GM12878 (cell line): ENCODE data around the gene MAFF. TPM values are rescaled to one million over a fixed set of nuclear protein-coding genes. Genes with fewer than 3 reads are reported as not detected.

Experiments used
- ATAC-seq: fragments of 200-7000 bp; cut with Tn5 transposase; 3 replicates; pipeline ENCODE4 v1.9.1; 2020; ENCODE audit warnings: mild to moderate bottlenecking, moderate library complexity
- BruUV-seq: library from RNA; stranded (reverse); fragments of 400-500 nt; replicated peaks from 2 replicates; lab custom pipeline; 2021; lab: Mats Ljungman, UMichigan
- CTCF ChIA-PET: fragments of 300-600 bp; sonication (Branson Sonifier 250); formaldehyde crosslinking; extraction: SDS; loops from one replicate; lab custom pipeline; 2021; ENCODE audit warnings: inconsistent platforms; lab: Yijun Ruan, JAX
- POLR2A ChIA-PET: fragments of 350-600 bp; formaldehyde crosslinking; extraction: SDS; loops from one replicate; lab custom pipeline; 2021; ENCODE audit warnings: inconsistent platforms; lab: Charles Lee
- RAD21 ChIA-PET: fragments of 300-600 bp; sonication (Branson Sonifier 250); formaldehyde crosslinking; loops from one replicate; lab custom pipeline; 2023; ENCODE audit warnings: antibody characterized with exemption; ENCODE audit not compliant: unreplicated experiment; lab: Charles Lee
- SMC1A ChIA-PET: fragments of 300-600 bp; sonication (Branson Sonifier 250); formaldehyde crosslinking; loops from one replicate; lab custom pipeline; 2023; ENCODE audit not compliant: unreplicated experiment, uncharacterized antibody; lab: Charles Lee
- DNase-seq: peaks from one replicate; pipeline ENCODE4 v3.0.0-alpha.2; 2011; ENCODE audit warnings: low read depth, low spot score
- FAIRE-seq: peaks from 3 replicates; lab custom pipeline; 2011; peaks lifted over from hg19 to GRCh38; lab: Jason Lieb, UNC
- H2AFZ ChIP-seq: 2 replicates; pipeline ENCODE4 v1.6.0; 2011; ENCODE audit warnings: low read depth, low read length, control low read depth; ENCODE audit not compliant: control insufficient read depth
- H3K27ac ChIP-seq: 2 replicates; pipeline ENCODE4 v1.5.1; 2011; ENCODE audit warnings: control low read depth; ENCODE audit not compliant: control insufficient read depth, insufficient read depth
- H3K27me3 ChIP-seq, 2 experiments: replicated peaks in 1 of 2; 2 replicates each; pipeline versions ENCODE4 v1.6.0 to v1.6.1; 2011; ENCODE audit warnings: low read length in 1 of 2; ENCODE audit not compliant: control insufficient read depth in 2 of 2, insufficient read depth in 2 of 2
- H3K36me3 ChIP-seq, 2 experiments: 2 replicates each; pipeline ENCODE4 v1.5.1; 2011; ENCODE audit warnings: low read length in 1 of 2; ENCODE audit not compliant: control insufficient read depth in 2 of 2, insufficient read depth in 2 of 2
- H3K4me1 ChIP-seq: 2 replicates; pipeline ENCODE4 v1.6.1; 2011; ENCODE audit warnings: mild to moderate bottlenecking, low read length, moderate library complexity, mixed read lengths; ENCODE audit not compliant: control insufficient read depth, insufficient read depth
- H3K4me2 ChIP-seq: 2 replicates; pipeline ENCODE4 v1.6.0; 2011; ENCODE audit warnings: control low read depth; ENCODE audit not compliant: control insufficient read depth, insufficient read depth
- H3K4me3 ChIP-seq: fragments of 200-600 bp; sonication (generic); 2 replicates; pipeline ENCODE4 v1.5.1; 2016
- H3K79me2 ChIP-seq: 2 replicates; pipeline ENCODE4 v1.6.0; 2011; ENCODE audit warnings: low read length; ENCODE audit not compliant: control insufficient read depth, insufficient read depth
- H3K9ac ChIP-seq: 2 replicates; pipeline ENCODE4 v1.8.0; 2011; ENCODE audit warnings: low read length, control low read depth, mixed read lengths; ENCODE audit not compliant: control insufficient read depth, insufficient read depth
- H3K9me3 ChIP-seq: replicated peaks from 3 replicates; pipeline ENCODE4 v1.5.1; 2011; ENCODE audit warnings: mild to moderate bottlenecking, low read length; ENCODE audit not compliant: control insufficient read depth, insufficient read depth
- H4K20me1 ChIP-seq: 2 replicates; pipeline ENCODE4 v1.6.0; 2011; ENCODE audit not compliant: control insufficient read depth, insufficient read depth
- FOXK2 ChIP-seq: fragments of 450-650 bp; IDR thresholded peaks from 2 replicates; pipeline ENCODE4 v1.6.1; 2017; ENCODE audit warnings: mild to moderate bottlenecking, moderate library complexity
- KAT2A ChIP-seq: conservative IDR thresholded peaks from 2 replicates; pipeline ENCODE4 v1.6.1; 2011; ENCODE audit warnings: low read depth, low read length; ENCODE audit not compliant: control insufficient read depth
- LARP7 ChIP-seq: fragments of 450-650 bp; IDR thresholded peaks from 2 replicates; pipeline ENCODE4 v1.6.1; 2017; ENCODE audit warnings: mild to moderate bottlenecking
- MAX ChIP-seq: IDR thresholded peaks from 2 replicates; pipeline ENCODE4 v1.6.1; 2012; ENCODE audit warnings: low read depth, low read length, improper control_type of control experiment
- PBX3 ChIP-seq: IDR thresholded peaks from 2 replicates; pipeline ENCODE4 v1.6.1; 2011; ENCODE audit warnings: mild to moderate bottlenecking, low read depth, low read length, moderate library complexity; ENCODE audit not compliant: insufficient replicate concordance
- RFX5 ChIP-seq: IDR thresholded peaks from 2 replicates; pipeline ENCODE4 v1.6.1; 2011; ENCODE audit warnings: low read depth, low read length, improper control_type of control experiment
- SUZ12 ChIP-seq: fragments of 200-600 bp; sonication (generic); IDR thresholded peaks from one replicate; pipeline ENCODE4 v1.6.1; 2018; ENCODE audit warnings: antibody characterized with exemption, mild to moderate bottlenecking; ENCODE audit not compliant: unreplicated experiment
- ZBTB40 ChIP-seq: fragments of 450-650 bp; IDR thresholded peaks from 2 replicates; pipeline ENCODE4 v1.6.1; 2016; ENCODE audit warnings: mild to moderate bottlenecking, moderate library complexity, borderline replicate concordance
- ZNF384 ChIP-seq: IDR thresholded peaks from 2 replicates; pipeline ENCODE4 v1.6.1; 2012; ENCODE audit warnings: low read depth, mild to moderate bottlenecking, low read length, improper control_type of control experiment, borderline replicate concordance
- WGBS: methylation state at CpG from one replicate; pipeline ENCODE4 v1.1.6; 2016; ENCODE audit warnings: low lambda C conversion rate; ENCODE audit not compliant: insufficient replicate concordance, insufficient coverage; ENCODE audit errors: missing lambda C conversion rate; 5-methylcytosine and 5-hydroxymethylcytosine counted together
- in situ Hi-C: fragments of 300-500 bp; cut with MboI; formaldehyde crosslinking; loops from 9 replicates; pipeline ENCODE4 v1.14.3; 2018; ENCODE audit warnings: mixed read lengths
- intact Hi-C: fragments of 100-400 bp; cut with micrococcal nuclease; formaldehyde crosslinking; loops from one replicate; pipeline ENCODE4 v1.14.2; 2022; ENCODE audit not compliant: unreplicated experiment
- polyA plus RNA-seq, 11 experiments: library from polyadenylated mRNA; depleted of rRNA in 4 of 11; unstranded in 6 of 11; stranded (reverse) in 5 of 11; fragments of >200 nt; fragmentation: Nextera tagmentation in 4 of 11; fragmentation: Illumina TruSeq in 1 of 11; extraction: Ambion mirVana in 4 of 11; extraction: Trizol in 1 of 11; gene quantifications; 1 replicate in 1 of 11; 2 replicates in 10 of 11; pipeline versions ENCODE4 v1.2.1 to v1.2.3, GENCODE V29; 2011 to 2016; ENCODE audit warnings: inconsistent platforms in 2 of 11, missing spikeins in 2 of 11, low read depth in 1 of 11
- total RNA-seq, 4 experiments: library from RNA; depleted of rRNA in 3 of 4; stranded (reverse); fragments of >200 nt in 3 of 4; fragmentation: Illumina TruSeq in 1 of 4; extraction: Trizol in 1 of 4; gene quantifications; 2 replicates each; pipeline versions ENCODE4 v1.2.1 to v1.2.3, GENCODE V29; 2013 to 2021
- TF ChIP-seq, protein P1 (sequence below): IDR thresholded peaks from 2 replicates; pipeline ENCODE4 v1.6.1; 2012; ENCODE audit warnings: low read depth, low read length, improper control_type of control experiment

Gene MAFF
- total and polyA plus RNA-seq, 10 of the 15 experiments (the other 5 are each of a cell fraction or from before 2014, with no cell fraction given): 0.22 to 2.3 (median 0.81) TPM; not detected in 1

GRCh38 chr22:38226853-38227649, 25.3 kb downstream of the MAFF start:
- Histone ChIP-seq H3K79me2 (no peaks in the 10 kb centered on the region), H3K9me3 (no peaks in the 10 kb centered on the region), H3K27ac (no peak overlapping the region), H3K4me3 (no peak overlapping the region), H2AFZ (no peak overlapping the region), H3K4me2 (no peak overlapping the region), H3K36me3 (peaks cover 3 to 5% of the 10 kb centered on the region in 2 experiments; a peak in 3 of 4 replicates), H3K27me3 (no peaks in the 10 kb centered on the region), H3K9ac (no peak overlapping the region), H4K20me1 (no peaks in the 10 kb centered on the region), H3K4me1 (no peaks in the 10 kb centered on the region)
- ChIA-PET CTCF (interaction anchor here (4.3 kb wide), 1 partner anchor 174 kb away, joined by 22 read pairs; no protein-coding TSS in a partner anchor), SMC1A (no interaction called here), POLR2A (no interaction called here), RAD21 (no interaction called here)
- no TSS peak for BruUV-seq
- ATAC-seq (no peak), FAIRE-seq (no peak), DNase-seq (no peak)
- WGBS: 81% methylated on average over 23 of the region's 25 CpGs
- in situ Hi-C loops: no loop called here
- intact Hi-C loops: no loop called here
- TF ChIP-seq ZBTB40: no peak
- no peak for TF ChIP-seq ZNF384
- TF ChIP-seq FOXK2: no peak
- no peak for TF ChIP-seq PBX3
- no peak for TF ChIP-seq RFX5
- no peak for TF ChIP-seq LARP7
- TF ChIP-seq KAT2A: no peak
- TF ChIP-seq MAX: no peak
- TF ChIP-seq, protein P1, sequence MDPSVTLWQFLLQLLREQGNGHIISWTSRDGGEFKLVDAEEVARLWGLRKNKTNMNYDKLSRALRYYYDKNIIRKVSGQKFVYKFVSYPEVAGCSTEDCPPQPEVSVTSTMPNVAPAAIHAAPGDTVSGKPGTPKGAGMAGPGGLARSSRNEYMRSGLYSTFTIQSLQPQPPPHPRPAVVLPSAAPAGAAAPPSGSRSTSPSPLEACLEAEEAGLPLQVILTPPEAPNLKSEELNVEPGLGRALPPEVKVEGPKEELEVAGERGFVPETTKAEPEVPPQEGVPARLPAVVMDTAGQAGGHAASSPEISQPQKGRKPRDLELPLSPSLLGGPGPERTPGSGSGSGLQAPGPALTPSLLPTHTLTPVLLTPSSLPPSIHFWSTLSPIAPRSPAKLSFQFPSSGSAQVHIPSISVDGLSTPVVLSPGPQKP: no peak
- no peak for TF ChIP-seq SUZ12
